NCI-H146 (cell line): ENCODE measurements around the gene ADAM21.
"Not testable (repeated sequence)": the region's sequence is repeated elsewhere in the genome, so short reads cannot be mapped to it uniquely, and the experiment has no call there.

Experiments used
- DNase-seq: peaks from one replicate; lab custom pipeline; 2025; lab: John Stamatoyannopoulos, UW

The ADAM21 gene

DNA sequence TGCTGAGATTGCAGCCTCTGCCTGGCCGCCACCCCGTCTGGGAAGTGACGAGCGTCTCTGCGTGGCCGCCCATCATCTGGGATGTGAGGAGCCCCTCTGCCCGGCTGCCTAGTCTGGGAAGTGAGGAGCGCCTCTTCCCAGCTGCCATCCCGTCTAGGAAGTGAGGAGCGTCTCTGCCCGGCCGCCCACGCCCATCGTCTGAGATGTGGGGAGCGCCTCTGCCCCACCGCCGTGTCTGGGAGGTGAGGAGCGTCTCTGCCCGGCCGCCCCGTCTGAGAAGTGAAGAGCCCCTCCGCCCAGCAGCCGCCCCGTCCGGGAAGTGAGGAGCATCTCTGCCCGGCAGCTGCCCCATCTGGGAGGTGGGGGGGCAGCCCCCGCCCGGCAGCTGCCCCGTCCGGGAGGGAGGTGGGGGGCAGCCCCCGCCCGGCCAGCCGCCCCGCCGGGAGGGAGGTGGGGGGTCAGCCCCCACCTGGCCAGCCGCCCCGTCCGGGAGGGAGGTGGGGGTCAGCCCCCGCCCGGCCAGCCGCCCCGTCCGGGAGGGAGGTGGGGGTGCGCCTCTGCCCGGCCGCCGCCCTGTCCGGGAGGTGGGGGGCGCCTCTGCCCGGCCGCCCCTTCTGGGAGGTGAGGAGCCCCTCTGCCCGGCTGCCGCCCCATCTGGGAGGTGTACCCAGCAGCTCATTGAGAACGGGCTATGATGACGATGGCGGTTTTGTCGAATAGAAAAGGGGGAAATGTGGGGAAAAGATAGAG, 25.6 kb downstream of the ADAM21 start:
- not testable (repeated sequence) for DNase-seq

DNA sequence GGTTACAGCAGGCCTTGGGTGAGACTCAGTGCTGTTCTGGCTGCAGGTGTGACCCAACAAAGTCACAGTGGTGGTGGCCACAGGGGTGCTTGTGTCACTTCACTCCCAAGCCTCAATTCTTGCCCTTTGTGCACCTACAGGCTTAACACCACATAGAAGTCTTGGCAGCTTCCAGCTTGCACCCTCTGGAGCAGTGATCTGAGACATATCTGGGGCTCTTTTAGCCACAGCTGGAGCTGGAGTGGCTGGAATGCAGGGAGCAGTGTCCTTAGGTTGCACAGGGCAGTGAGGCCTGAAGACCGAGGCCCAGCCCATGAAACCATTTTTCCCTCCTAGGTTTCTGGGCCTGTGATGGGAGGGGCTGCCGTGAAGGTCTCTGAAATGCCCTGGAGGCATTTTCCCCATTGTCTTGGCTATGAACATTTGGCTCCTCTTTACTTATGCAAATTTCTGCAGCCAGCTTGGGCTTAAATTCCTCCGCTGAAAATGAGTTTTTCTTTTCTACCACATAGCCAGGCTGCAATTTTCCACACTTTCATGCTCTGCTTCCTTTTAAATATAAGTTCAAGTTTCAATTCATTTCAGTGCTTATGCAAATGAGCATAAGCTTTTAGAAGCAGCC, 37.7 kb downstream of the ADAM21 start:
- no peak for DNase-seq

DNA sequence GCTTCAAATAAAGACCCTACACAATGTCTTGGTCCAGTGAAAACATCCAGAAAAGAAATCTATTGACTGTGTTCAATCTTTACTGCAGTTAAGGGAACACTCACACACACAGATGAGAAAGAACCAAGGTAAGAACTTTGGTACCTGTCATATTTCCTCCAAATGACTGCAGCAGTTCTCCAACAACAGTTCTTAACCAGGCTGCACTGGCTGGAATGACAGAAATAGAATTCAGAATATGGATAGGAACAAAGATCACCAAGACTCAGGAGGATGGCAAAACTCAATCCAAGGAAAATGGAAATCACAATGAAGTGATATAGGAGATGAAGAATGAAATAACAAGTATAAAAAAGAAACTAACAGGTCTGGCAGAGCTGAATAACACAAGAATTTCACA, 46.2 kb downstream of the ADAM21 start:
- DNase-seq, result no peak
